SU-DHL-6 (cell line): ENCODE results near the gene ATP2B2.

Experiments
- H2AFZ ChIP-seq: fragments of 200-600 bp; sonication (generic); 2 replicates; pipeline ENCODE4 v1.6.1; 2014; ENCODE audit warnings: low read depth, mild to moderate bottlenecking, moderate library complexity, mixed read lengths, antibody characterized with exemption, low read length; ENCODE audit not compliant: severe bottlenecking
- H3F3A ChIP-seq: fragments of 200-600 bp; shearing (Covaris generic); 2 replicates; pipeline ENCODE4 v1.6.0; 2016; ENCODE audit warnings: antibody characterized with exemption, mild to moderate bottlenecking; ENCODE audit not compliant: insufficient read depth
- H3K27ac ChIP-seq: fragments of 200-600 bp; sonication (generic); 2 replicates; pipeline ENCODE4 v1.5.1; 2016; ENCODE audit warnings: low read depth, mild to moderate bottlenecking, low read length, moderate library complexity, mixed read lengths
- H3K27me3 ChIP-seq: fragments of 200-600 bp; sonication (generic), shearing (Covaris generic); 2 replicates; pipeline ENCODE4 v1.6.0; 2014; ENCODE audit warnings: mild to moderate bottlenecking, low read length
- H3K36me3 ChIP-seq: fragments of 200-600 bp; sonication (generic); 2 replicates; pipeline ENCODE4 v1.6.1; 2014; ENCODE audit warnings: mild to moderate bottlenecking, low read length, mixed read lengths
- H3K4me2 ChIP-seq: fragments of 300-600, 200-600 bp; shearing (Covaris generic), sonication (generic); 2 replicates; pipeline ENCODE4 v1.6.0; 2014; ENCODE audit warnings: low read length, low read depth, mild to moderate bottlenecking; ENCODE audit not compliant: poor library complexity, severe bottlenecking
- H3K4me3 ChIP-seq: fragments of 200-600 bp; sonication (generic); 2 replicates; pipeline ENCODE4 v1.5.1; 2014; ENCODE audit warnings: antibody characterized with exemption, low read length, mild to moderate bottlenecking, mixed read lengths; ENCODE audit not compliant: insufficient read depth, poor library complexity, severe bottlenecking
- H3K79me2 ChIP-seq: fragments of 200-600 bp; sonication (generic); 2 replicates; pipeline ENCODE4 v1.6.1; 2014; ENCODE audit warnings: mild to moderate bottlenecking, low read length, moderate library complexity; ENCODE audit not compliant: insufficient read depth
- H3K9ac ChIP-seq: fragments of 200-600 bp; sonication (generic); 2 replicates; pipeline ENCODE4 v1.7.0; 2014; ENCODE audit warnings: mild to moderate bottlenecking, low read length
- H3K9me2 ChIP-seq: fragments of 200-600 bp; sonication (generic); replicated peaks from 2 replicates; pipeline ENCODE4 v1.6.1; 2014; ENCODE audit warnings: low read length; ENCODE audit not compliant: insufficient read depth
- H3K9me3 ChIP-seq: fragments of 200-600 bp; sonication (generic); 2 replicates; pipeline ENCODE4 v1.6.1; 2014; ENCODE audit warnings: low read length, mixed read lengths; ENCODE audit not compliant: insufficient read depth
- H4K20me1 ChIP-seq: fragments of 200-600 bp; sonication (generic); 2 replicates; pipeline ENCODE4 v1.6.1; 2014; ENCODE audit warnings: low read depth, mild to moderate bottlenecking, antibody characterized with exemption, low read length, moderate library complexity, mixed read lengths
- EZH2phosphoT487 ChIP-seq: fragments of 200-600 bp; sonication (generic), shearing (Covaris generic); conservative IDR thresholded peaks from 2 replicates; pipeline ENCODE4 v1.6.1; 2018; ENCODE audit warnings: mild to moderate bottlenecking, antibody characterized with exemption, low read length, moderate library complexity, mixed read lengths
- TF ChIP-seq, protein P1 (sequence below): fragments of 200-600 bp; sonication (generic); IDR thresholded peaks from one replicate; pipeline ENCODE4 v1.5.1; 2017; ENCODE audit warnings: antibody characterized with exemption, mild to moderate bottlenecking, low read length, moderate library complexity; ENCODE audit not compliant: insufficient read depth, poor library complexity, severe bottlenecking

The ATP2B2 gene

DNA sequence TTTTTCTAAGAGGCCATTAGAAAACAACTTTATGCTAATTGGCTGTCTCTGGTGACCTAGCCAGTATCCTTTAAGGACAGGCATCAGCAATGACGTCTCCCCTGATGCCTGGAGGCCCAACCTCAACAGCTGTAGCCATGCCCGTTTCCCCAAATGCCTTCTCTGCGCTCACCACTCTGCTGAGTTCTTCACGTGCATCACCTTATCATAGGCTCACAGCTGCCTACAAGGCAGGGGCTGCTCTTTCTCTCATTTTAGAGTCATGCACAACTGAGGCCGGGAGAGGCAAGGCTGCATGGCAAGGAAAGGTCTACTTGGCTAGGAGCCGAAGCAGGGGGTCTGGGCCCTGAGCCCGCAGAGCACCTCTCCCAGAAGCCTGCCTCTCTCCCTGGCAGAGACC, 140.6 kb downstream of the ATP2B2 start:
- H3K9me3 ChIP-seq: no peaks in the 10 kb centered on the region
- no peak for TF ChIP-seq EZH2phosphoT487
- TF ChIP-seq, protein P1, sequence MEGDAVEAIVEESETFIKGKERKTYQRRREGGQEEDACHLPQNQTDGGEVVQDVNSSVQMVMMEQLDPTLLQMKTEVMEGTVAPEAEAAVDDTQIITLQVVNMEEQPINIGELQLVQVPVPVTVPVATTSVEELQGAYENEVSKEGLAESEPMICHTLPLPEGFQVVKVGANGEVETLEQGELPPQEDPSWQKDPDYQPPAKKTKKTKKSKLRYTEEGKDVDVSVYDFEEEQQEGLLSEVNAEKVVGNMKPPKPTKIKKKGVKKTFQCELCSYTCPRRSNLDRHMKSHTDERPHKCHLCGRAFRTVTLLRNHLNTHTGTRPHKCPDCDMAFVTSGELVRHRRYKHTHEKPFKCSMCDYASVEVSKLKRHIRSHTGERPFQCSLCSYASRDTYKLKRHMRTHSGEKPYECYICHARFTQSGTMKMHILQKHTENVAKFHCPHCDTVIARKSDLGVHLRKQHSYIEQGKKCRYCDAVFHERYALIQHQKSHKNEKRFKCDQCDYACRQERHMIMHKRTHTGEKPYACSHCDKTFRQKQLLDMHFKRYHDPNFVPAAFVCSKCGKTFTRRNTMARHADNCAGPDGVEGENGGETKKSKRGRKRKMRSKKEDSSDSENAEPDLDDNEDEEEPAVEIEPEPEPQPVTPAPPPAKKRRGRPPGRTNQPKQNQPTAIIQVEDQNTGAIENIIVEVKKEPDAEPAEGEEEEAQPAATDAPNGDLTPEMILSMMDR: no peak
- H4K20me1 ChIP-seq: no peaks in the 10 kb centered on the region
- no peaks in the 10 kb centered on the region for H3K27me3 ChIP-seq
- H3K27ac ChIP-seq: no peak overlapping the region
- H3K36me3 ChIP-seq: no peaks in the 10 kb centered on the region
- no peak overlapping the region for H2AFZ ChIP-seq
- H3K79me2 ChIP-seq: no peaks in the 10 kb centered on the region
- no peaks in the 10 kb centered on the region for H3F3A ChIP-seq
- H3K9me2 ChIP-seq: no peaks in the 10 kb centered on the region
- H3K4me3 ChIP-seq: no peak overlapping the region
- no peak overlapping the region for H3K4me2 ChIP-seq
- no peak overlapping the region for H3K9ac ChIP-seq

DNA sequence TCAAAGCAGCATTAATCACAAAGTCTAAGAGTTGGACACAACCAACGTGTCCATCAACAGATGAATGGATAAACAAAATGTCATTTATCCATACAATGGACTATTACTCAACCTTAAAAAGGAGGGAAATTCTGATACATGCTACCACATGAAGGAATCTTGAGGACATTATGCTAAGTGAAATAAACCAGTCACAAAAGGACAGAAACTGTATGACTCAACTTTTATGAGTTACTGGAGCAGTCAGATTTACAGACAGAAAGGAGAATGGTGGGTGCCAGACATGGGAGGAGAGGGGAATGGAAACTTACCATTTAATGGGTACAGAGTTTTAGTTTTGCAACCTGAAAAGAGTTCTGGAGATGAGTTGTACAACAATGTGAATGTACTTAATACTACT, 141.5 kb downstream of the ATP2B2 start:
- H3K4me2 ChIP-seq: no peak overlapping the region

DNA sequence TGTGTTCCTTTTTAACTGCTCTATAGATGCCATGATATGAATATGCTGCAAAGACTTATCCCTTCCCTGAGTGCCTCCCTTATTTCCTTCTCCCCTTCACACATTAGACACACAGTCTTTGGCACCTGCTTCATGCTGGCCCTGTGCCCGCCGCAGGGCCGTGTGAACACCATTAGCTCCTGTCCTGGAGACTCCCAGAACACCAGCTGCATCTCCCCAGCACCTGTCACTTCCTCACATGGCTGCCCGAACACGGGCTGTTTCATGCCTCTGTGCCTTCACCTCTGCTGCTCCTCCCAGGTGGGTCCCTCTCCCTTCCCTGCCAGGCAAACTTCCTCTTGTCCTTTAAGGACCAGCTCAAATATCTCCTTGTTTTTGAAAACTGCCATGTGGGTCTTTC, 144.0 kb downstream of the ATP2B2 start:
- Histone ChIP-seq H3K27me3 (no peaks in the 10 kb centered on the region), H3K4me2 (no peak overlapping the region), H3K9me2 (no peaks in the 10 kb centered on the region), H3K36me3 (no peaks in the 10 kb centered on the region), H3F3A (no peaks in the 10 kb centered on the region), H3K9ac (no peak overlapping the region), H3K27ac (no peak overlapping the region), H4K20me1 (no peaks in the 10 kb centered on the region), H3K4me3 (no peak overlapping the region), H2AFZ (no peak overlapping the region), H3K79me2 (no peaks in the 10 kb centered on the region), H3K9me3 (no peaks in the 10 kb centered on the region)
- no peak for TF ChIP-seq EZH2phosphoT487
- TF ChIP-seq, protein P1: no peak

More for the DNA sequence above, 141.5 kb downstream of the ATP2B2 start:
- no peaks in the 10 kb centered on the region for H3K9me3 ChIP-seq
- no peak overlapping the region for H3K9ac ChIP-seq
- H3K27me3 ChIP-seq: no peaks in the 10 kb centered on the region
- TF ChIP-seq EZH2phosphoT487: no peak
- TF ChIP-seq, protein P1: no peak
- H3K36me3 ChIP-seq: no peaks in the 10 kb centered on the region
- no peaks in the 10 kb centered on the region for H4K20me1 ChIP-seq
- no peaks in the 10 kb centered on the region for H3F3A ChIP-seq
- H3K4me3 ChIP-seq: no peak overlapping the region
- H2AFZ ChIP-seq: no peak overlapping the region
- no peaks in the 10 kb centered on the region for H3K79me2 ChIP-seq
- no peaks in the 10 kb centered on the region for H3K9me2 ChIP-seq
- no peak overlapping the region for H3K27ac ChIP-seq

DNA sequence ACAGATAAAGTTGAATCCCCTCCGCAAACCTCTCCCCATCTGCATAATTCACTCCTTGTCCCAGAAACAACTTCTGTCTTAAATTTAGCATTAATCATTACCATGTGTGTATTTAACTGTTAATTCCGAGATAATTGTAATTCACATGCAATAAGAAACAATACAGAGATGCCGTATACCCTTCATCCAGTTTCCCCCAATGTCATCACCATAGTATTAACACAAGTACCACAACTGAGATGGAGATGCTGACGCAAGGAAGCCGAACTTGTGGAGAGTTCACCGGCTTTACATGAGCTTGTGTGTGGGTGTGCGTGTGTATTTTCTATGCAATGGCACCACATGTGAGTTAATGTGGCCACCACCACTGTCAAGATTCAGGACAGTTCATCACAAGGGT, 144.9 kb downstream of the ATP2B2 start:
- Histone ChIP-seq H3K9me2 (no peaks in the 10 kb centered on the region), H3K27me3 (no peaks in the 10 kb centered on the region)
- TF ChIP-seq EZH2phosphoT487: no peak
- TF ChIP-seq, protein P1: no peak

More for the DNA sequence above, 144.9 kb downstream of the ATP2B2 start:
- Histone ChIP-seq H3K9me3 (no peaks in the 10 kb centered on the region), H3K9ac (no peak overlapping the region), H3K79me2 (no peaks in the 10 kb centered on the region), H3K27ac (no peak overlapping the region), H3F3A (no peaks in the 10 kb centered on the region), H4K20me1 (no peaks in the 10 kb centered on the region), H3K36me3 (no peaks in the 10 kb centered on the region), H3K4me3 (no peak overlapping the region), H3K4me2 (no peak overlapping the region), H2AFZ (no peak overlapping the region)
